Esophagus muscularis mucosa (tissue), 4 donors: ENCODE results near the gene MARCHF11.

Experiments
- CTCF ChIP-seq, 3 experiments: fragments of 200-600 bp in 2 of 3; fragments of 450-650 bp in 1 of 3; sonication (generic) in 2 of 3; IDR thresholded peaks; one replicate each; pipeline ENCODE4 v1.5.1; 2017 to 2019; ENCODE audit warnings: antibody characterized with exemption in 3 of 3, mild to moderate bottlenecking in 2 of 3, moderate library complexity in 1 of 3
- EP300 ChIP-seq: sonication (generic); formaldehyde crosslinking; IDR thresholded peaks from one replicate; pipeline ENCODE4 v1.6.1; 2017; ENCODE audit warnings: antibody characterized with exemption
- POLR2A ChIP-seq: fragments of 450-650 bp; IDR thresholded peaks from one replicate; pipeline ENCODE4 v1.6.1; 2017; ENCODE audit warnings: antibody characterized with exemption, moderate library complexity, mild to moderate bottlenecking, low read depth
- POLR2AphosphoS5 ChIP-seq, 2 donors: sonication (generic); formaldehyde crosslinking; IDR thresholded peaks; one replicate each; pipeline ENCODE4 v1.6.1; 2017; ENCODE audit warnings: antibody characterized with exemption in 2 of 2

- TF ChIP-seq CTCF (IDR thresholded peaks at IDR 0.05) (no peak), EP300 (no peak), POLR2A (no peak), POLR2AphosphoS5 (IDR thresholded peaks at IDR 0.05) (no peak)
These were observed 96.6 kb downstream of the MARCHF11 start for GRCh38 chr5:16082982-16083381.
